ENCODE data around the gene LIPT2.

- no peak for TF ChIP-seq CTCF (conservative IDR thresholded peaks at IDR 0.05; ENCODE audit: low read depth in 2 of 2)
- no peak for TF ChIP-seq ZNF114 (CRISPR knock-in tag; IDR thresholded peaks at IDR 0.05)
- no peak for TF ChIP-seq EZH2 (IDR thresholded peaks at IDR 0.05; ENCODE audit: low read depth, unreplicated experiment)
- no peak for TF ChIP-seq REST (IDR thresholded peaks at IDR 0.05; ENCODE audit: unreplicated experiment)
- TF ChIP-seq ETS1 (IDR thresholded peaks at IDR 0.05) = no peak
- no peak for TF ChIP-seq POLR2AphosphoS5 (IDR thresholded peaks at IDR 0.05; ENCODE audit: low read depth)
- TF ChIP-seq EZH2phosphoT487 (IDR thresholded peaks at IDR 0.05; ENCODE audit: unreplicated experiment) = no peak
- no peak for TF ChIP-seq JUNB (IDR thresholded peaks at IDR 0.05; ENCODE audit: unreplicated experiment)
- no peak for TF ChIP-seq ZNF462 (CRISPR knock-in tag; IDR thresholded peaks at IDR 0.05)
- TF ChIP-seq STAT1 (IDR thresholded peaks at IDR 0.05; ENCODE audit: unreplicated experiment) = no peak
Observed at GRCh38 chr11:74494916-74495315, 1.4 kb upstream of the LIPT2 start.
